GM21423 (cell line): ENCODE measurements around the gene OR6M1.

Source experiments
- ATAC-seq: cut with Tn5 transposase; IDR thresholded peaks from one replicate; pipeline ENCODE4 v1.9.1; 2021; ENCODE audit warnings: mild to moderate bottlenecking, moderate library complexity; ENCODE audit not compliant: unreplicated experiment

The OR6M1 gene

GRCh38 chr11:123806249-123806648 lies at the start of gene OR6M1:
Gene OR6M1, minus strand, starts transcription at chr11:123806349. Its CDS starts 0 bp downstream, at chr11:123806349.
- ATAC-seq = no peak

- no peak for ATAC-seq
Measured at GRCh38 chr11:123853038-123853437, 46.9 kb upstream of the OR6M1 start.

- ATAC-seq = no peak
Measured at GRCh38 chr11:123852321-123852720, 46.2 kb upstream of the OR6M1 start.

- no peak for ATAC-seq
Measured at GRCh38 chr11:123851110-123851509, 45.0 kb upstream of the OR6M1 start.

- no peak for ATAC-seq
Measured at GRCh38 chr11:123841174-123841573, 35.0 kb upstream of the OR6M1 start.

- no peak for ATAC-seq
Measured at GRCh38 chr11:123839131-123839530, 33.0 kb upstream of the OR6M1 start.

- ATAC-seq = no peak
Measured at GRCh38 chr11:123838659-123839058, 32.5 kb upstream of the OR6M1 start.

- no peak for ATAC-seq
Measured at GRCh38 chr11:123838199-123838598, 32.0 kb upstream of the OR6M1 start.

- no peak for ATAC-seq
Measured at GRCh38 chr11:123833095-123833494, 26.9 kb upstream of the OR6M1 start.

- no peak for ATAC-seq
Measured at GRCh38 chr11:123829745-123830144, 23.6 kb upstream of the OR6M1 start.

GRCh38 chr11:123822599-123822998 lies 16.4 kb upstream of the OR6M1 start:
- ATAC-seq = no peak

- ATAC-seq = no peak
Measured at GRCh38 chr11:123822032-123822431, 15.9 kb upstream of the OR6M1 start.

- ATAC-seq = no peak
Measured at GRCh38 chr11:123815122-123815521, 9.0 kb upstream of the OR6M1 start.

GRCh38 chr11:123801765-123802164 lies 4.4 kb downstream of the OR6M1 start:
- no peak for ATAC-seq

- no peak for ATAC-seq
Measured at GRCh38 chr11:123800036-123800435, 6.1 kb downstream of the OR6M1 start.

- ATAC-seq = no peak
Measured at GRCh38 chr11:123799438-123799837, 6.7 kb downstream of the OR6M1 start.

GRCh38 chr11:123798513-123799252 lies 7.5 kb downstream of the OR6M1 start:
- no peak for ATAC-seq

GRCh38 chr11:123798079-123798478 lies 8.1 kb downstream of the OR6M1 start:
- ATAC-seq = no peak

GRCh38 chr11:123797541-123797940 lies 8.6 kb downstream of the OR6M1 start:
- ATAC-seq = no peak

GRCh38 chr11:123797114-123797513 lies 9.0 kb downstream of the OR6M1 start:
- no peak for ATAC-seq

GRCh38 chr11:123796226-123796625 lies 9.9 kb downstream of the OR6M1 start:
- no peak for ATAC-seq

- ATAC-seq = no peak
Measured at GRCh38 chr11:123783536-123783935, 22.6 kb downstream of the OR6M1 start.

GRCh38 chr11:123778511-123778910 lies 27.6 kb downstream of the OR6M1 start:
- ATAC-seq = no peak
